ENCODE measurements around the gene AJAP1. TPM values are rescaled to one million over a fixed set of nuclear protein-coding genes. Genes with fewer than 3 reads are reported as not detected.

The AJAP1 gene
- total RNA-seq, 2 experiments from 2014 or later = 0.39 to 0.47 TPM

DNA sequence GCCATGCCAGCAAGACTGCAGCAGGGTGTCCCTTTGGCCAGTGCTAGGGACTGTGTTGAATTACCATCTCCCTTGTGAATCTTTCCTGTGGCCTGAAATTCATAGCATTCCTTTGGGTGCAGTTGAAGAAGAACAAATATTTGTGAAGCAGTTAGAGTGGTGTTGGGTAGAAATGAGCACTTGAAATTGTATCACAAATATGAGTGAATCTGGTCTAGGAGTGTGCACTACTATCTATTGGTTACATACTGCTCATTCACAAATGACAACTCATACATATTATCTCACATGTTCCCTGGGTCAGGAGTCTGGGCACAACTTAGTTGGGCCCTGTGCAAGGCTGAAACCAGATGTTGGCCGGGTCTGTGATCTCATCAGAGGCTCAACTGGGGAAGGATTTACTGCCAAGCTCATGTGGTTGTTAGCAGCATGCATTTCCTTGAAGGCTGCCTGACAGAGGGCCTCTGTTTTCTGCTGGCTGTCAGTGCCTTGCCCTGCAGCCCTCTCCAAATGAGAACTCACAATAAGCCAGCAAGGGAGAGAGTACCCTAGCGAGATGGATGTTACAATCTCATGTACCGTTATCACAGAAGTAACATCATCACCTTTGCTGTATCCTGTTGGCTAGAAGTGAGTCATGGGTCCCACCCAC, 23.8 kb downstream of the AJAP1 start:
- DNase-seq = no peak
- peaks cover 3 to 4% of the 10 kb centered on the region in 2 experiments for H3K27me3 ChIP-seq (ENCODE audit: control insufficient read depth in 1 of 2, insufficient read depth in 2 of 2, low read length in 2 of 2)
- no peaks in the 10 kb centered on the region for H3K36me3 ChIP-seq (ENCODE audit: insufficient read depth, low read length)
- ChIA-PET CTCF (no interaction called here), POLR2A (no interaction called here)
- H3K4me1 Mint-ChIP-seq (ENCODE audit: low read depth) = no peaks in the 10 kb centered on the region
- peaks cover 18 to 27% of the 10 kb centered on the region in 2 experiments for H3K9me3 ChIP-seq (ENCODE audit: control insufficient read depth in 1 of 2, insufficient read depth in 1 of 2, low read length in 2 of 2)
- H3K4me3 ChIP-seq (ENCODE audit: low read length) = no peak overlapping the region
- ATAC-seq (ENCODE audit: poor library complexity) = no peak
- peaks cover 11% of the 10 kb centered on the region for H3K9me3 Mint-ChIP-seq
- H3K27ac Mint-ChIP-seq = no peak overlapping the region
- H3K4me3 Mint-ChIP-seq = no peak overlapping the region
- no peaks in the 10 kb centered on the region for H3K4me1 ChIP-seq (ENCODE audit: insufficient read depth, low read length)
- intact Hi-C loops (cut with DNase I, micrococcal nuclease) = no loop called here
- no peaks in the 10 kb centered on the region for H3K36me3 Mint-ChIP-seq (ENCODE audit: low read depth)
- TF ChIP-seq, protein P1, sequence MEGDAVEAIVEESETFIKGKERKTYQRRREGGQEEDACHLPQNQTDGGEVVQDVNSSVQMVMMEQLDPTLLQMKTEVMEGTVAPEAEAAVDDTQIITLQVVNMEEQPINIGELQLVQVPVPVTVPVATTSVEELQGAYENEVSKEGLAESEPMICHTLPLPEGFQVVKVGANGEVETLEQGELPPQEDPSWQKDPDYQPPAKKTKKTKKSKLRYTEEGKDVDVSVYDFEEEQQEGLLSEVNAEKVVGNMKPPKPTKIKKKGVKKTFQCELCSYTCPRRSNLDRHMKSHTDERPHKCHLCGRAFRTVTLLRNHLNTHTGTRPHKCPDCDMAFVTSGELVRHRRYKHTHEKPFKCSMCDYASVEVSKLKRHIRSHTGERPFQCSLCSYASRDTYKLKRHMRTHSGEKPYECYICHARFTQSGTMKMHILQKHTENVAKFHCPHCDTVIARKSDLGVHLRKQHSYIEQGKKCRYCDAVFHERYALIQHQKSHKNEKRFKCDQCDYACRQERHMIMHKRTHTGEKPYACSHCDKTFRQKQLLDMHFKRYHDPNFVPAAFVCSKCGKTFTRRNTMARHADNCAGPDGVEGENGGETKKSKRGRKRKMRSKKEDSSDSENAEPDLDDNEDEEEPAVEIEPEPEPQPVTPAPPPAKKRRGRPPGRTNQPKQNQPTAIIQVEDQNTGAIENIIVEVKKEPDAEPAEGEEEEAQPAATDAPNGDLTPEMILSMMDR (IDR thresholded peaks at IDR 0.05) = no peak
- H3K27ac ChIP-seq (ENCODE audit: low read depth in 1 of 2, low read length in 2 of 2) = no peak overlapping the region
- peaks cover 4% of the 10 kb centered on the region for H3K27me3 Mint-ChIP-seq

DNA sequence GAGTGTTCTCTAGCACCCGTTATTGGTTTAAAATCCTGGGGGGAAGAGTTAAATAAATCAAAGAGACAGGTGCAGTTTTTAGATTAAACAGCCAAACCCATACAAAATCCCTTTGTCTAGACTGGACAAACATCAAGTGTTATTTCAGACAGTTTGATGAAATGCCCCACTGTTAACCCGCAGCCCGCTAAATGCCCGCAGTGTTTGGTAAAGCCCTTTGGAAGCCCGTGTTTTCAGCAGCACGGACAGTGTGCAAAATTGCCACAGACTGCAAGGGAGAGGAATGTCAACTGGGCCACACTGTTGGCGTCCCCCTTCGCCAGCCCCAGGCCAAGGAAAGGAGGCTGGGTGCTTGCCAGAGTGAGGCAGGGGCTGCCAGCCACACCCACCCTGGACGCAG, 26.6 kb downstream of the AJAP1 start:
- no peak overlapping the region for H3K27ac Mint-ChIP-seq
- no peak overlapping the region for H3K4me3 Mint-ChIP-seq
- no peaks in the 10 kb centered on the region for H3K4me1 Mint-ChIP-seq (ENCODE audit: low read depth)
- ChIA-PET POLR2A (no interaction called here), CTCF (no interaction called here)
- H3K36me3 Mint-ChIP-seq (ENCODE audit: low read depth) = no peaks in the 10 kb centered on the region
- H3K4me3 ChIP-seq (ENCODE audit: low read length) = no peak overlapping the region
- H3K27me3 ChIP-seq (ENCODE audit: control insufficient read depth in 1 of 2, insufficient read depth in 2 of 2, low read length in 2 of 2) = peaks cover 0 to 4% of the 10 kb centered on the region in 2 experiments
- peaks cover 21% of the 10 kb centered on the region for H3K27me3 Mint-ChIP-seq
- H3K27ac ChIP-seq (ENCODE audit: low read depth in 1 of 2, low read length in 2 of 2) = no peak overlapping the region
- peaks cover 11% of the 10 kb centered on the region for H3K9me3 Mint-ChIP-seq
- H3K36me3 ChIP-seq (ENCODE audit: insufficient read depth, low read length) = no peaks in the 10 kb centered on the region
- DNase-seq (no peak), ATAC-seq (ENCODE audit: poor library complexity) (no peak)
- H3K9me3 ChIP-seq (ENCODE audit: control insufficient read depth in 1 of 2, insufficient read depth in 1 of 2, low read length in 2 of 2) = peaks cover 18 to 30% of the 10 kb centered on the region in 2 experiments
- no peaks in the 10 kb centered on the region for H3K4me1 ChIP-seq (ENCODE audit: insufficient read depth, low read length)
- intact Hi-C loops (cut with DNase I, micrococcal nuclease) = no loop called here
- TF ChIP-seq, protein P1 (IDR thresholded peaks at IDR 0.05) = no peak

DNA sequence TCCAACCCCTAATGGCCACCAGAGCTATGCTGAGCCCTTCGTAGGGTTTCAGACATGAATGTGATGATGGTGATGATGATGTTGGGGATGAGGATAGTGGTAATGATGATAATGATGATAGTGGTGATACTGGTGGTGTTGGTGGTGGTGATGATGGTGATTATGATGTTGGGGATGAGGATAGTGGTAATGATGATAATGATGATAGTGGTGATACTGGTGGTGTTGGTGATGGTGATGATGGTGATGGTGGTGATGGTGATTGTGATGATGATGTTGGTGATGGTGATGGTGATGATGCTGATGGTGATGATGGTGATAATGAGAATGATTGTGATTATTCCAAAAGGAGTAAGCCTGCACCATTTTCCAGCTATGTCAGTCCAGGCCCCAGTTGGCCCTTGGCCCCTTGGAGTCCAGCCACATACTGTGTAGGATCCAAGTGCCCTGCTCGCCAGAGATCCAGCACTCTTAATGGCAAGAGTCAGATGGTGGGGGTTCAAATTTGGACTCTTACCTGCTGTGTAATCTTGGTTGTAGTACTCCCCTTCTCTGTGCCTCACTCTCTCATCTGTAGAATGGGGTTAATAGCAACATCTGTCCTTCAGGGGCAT, 28.3 kb downstream of the AJAP1 start:
- H3K27me3 Mint-ChIP-seq = peaks cover 28% of the 10 kb centered on the region
- H3K4me3 Mint-ChIP-seq = no peak overlapping the region

More for the DNA sequence above, 28.3 kb downstream of the AJAP1 start:
- peaks cover 9% of the 10 kb centered on the region for H3K9me3 Mint-ChIP-seq
- H3K27me3 ChIP-seq (ENCODE audit: control insufficient read depth in 1 of 2, insufficient read depth in 2 of 2, low read length in 2 of 2) = peaks cover 0 to 4% of the 10 kb centered on the region in 2 experiments
- CTCF ChIA-PET = no interaction called here
- H3K27ac Mint-ChIP-seq = no peak overlapping the region
- TF ChIP-seq, protein P1 (IDR thresholded peaks at IDR 0.05) = no peak
- intact Hi-C loops (cut with DNase I, micrococcal nuclease) = no loop called here
- no peak for DNase-seq
- peaks cover 18 to 34% of the 10 kb centered on the region in 2 experiments for H3K9me3 ChIP-seq (ENCODE audit: control insufficient read depth in 1 of 2, insufficient read depth in 1 of 2, low read length in 2 of 2)
- no peaks in the 10 kb centered on the region for H3K4me1 Mint-ChIP-seq (ENCODE audit: low read depth)
- no peak overlapping the region for H3K27ac ChIP-seq (ENCODE audit: low read depth in 1 of 2, low read length in 2 of 2)
- no peak overlapping the region for H3K4me3 ChIP-seq (ENCODE audit: low read length)
- POLR2A ChIA-PET = no interaction called here
- H3K36me3 Mint-ChIP-seq (ENCODE audit: low read depth) = no peaks in the 10 kb centered on the region
- H3K36me3 ChIP-seq (ENCODE audit: insufficient read depth, low read length) = no peaks in the 10 kb centered on the region
- H3K4me1 ChIP-seq (ENCODE audit: insufficient read depth, low read length) = no peaks in the 10 kb centered on the region
- ATAC-seq (ENCODE audit: poor library complexity) = no peak
